HG03520 (cell line): Measurements from ENCODE around the gene TEX264.

Experiments
- ATAC-seq: cut with Tn5 transposase; IDR thresholded peaks from one replicate; pipeline ENCODE4 v1.9.1; 2021; ENCODE audit warnings: mild to moderate bottlenecking, moderate library complexity; ENCODE audit not compliant: unreplicated experiment

TEX264 gene

DNA sequence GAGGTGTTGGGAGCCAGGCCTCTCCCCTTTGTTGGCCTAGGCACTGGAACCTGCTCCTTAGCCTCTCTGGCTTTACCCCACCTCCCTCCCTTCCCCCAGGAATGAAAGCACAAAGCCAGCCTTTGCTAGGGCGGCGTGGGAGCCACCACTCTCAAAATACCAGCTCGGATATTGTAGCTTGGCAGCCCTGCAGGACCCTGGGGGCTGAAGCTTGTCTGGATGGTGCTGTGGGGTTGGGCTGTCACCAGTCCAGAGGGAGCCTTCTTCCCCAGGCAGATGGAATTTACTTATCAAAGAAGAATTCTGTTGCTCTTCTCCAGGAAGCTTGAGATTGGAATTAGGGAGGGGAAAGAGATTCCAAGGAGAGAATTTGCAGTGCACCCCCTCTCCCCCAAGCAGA, 20.9 kb downstream of the TEX264 start:
- no peak for ATAC-seq

DNA sequence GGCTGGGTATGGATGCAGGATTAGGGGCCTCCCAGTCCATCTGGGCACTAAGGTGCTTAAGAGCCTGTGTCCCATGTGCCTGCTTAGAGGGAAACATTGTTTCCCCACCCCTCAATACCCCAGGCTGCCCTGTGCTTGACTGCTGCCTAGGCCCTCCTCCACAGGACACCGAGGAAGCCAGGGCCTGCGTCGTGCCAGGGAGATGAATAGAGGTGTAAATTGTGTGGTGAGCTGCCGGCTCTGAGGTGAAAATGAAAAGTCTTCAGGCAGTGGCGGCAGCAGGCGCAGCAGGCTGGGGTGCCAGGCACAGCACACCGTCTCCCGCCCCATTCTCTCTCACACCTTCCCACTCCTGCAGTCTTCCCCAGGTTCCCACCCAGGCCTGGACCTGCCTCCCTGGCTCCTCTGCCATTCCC, 21.9 kb downstream of the TEX264 start:
- ATAC-seq: no peak

DNA sequence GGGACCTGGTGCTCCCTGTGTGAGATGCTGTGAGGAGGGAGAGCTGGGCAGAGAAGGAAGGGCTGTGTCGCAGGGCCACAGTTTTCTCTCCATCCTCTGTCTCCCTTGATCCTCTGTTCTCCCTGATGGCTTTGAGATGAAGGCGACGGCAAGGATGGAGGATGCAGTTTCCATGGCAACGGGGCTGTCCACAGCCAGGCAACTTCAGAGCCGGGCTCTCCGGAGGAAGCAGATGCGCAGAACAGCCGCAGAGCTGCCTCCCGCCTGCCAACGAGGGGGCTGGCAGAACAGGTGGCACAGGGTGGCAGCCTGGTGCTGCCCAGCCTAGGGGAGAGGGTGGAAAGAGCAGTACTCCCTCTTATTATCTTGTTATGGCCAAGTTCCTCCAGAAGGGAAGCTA, 25.9 kb downstream of the TEX264 start:
- ATAC-seq: no peak

DNA sequence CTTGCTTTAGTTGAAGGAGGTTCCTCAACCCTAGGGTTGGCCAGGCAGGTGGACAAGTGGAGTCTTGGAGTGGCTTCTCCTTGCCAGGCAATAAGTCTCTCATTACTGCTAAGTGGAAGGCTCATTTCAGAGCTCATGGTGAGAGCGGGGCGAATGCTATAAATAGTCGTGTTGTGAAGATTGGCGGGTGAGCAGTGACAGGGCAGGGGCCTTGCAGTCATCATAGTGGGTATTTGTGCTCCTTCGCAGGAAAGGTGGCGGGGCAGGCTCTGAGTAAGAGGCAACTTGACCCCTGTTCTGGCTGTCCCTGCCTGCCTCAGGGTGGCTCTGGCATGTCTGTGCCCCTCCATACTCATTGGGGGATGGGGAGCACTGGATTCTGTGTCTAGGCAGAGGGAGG, 27.2 kb downstream of the TEX264 start:
- ATAC-seq: no peak

DNA sequence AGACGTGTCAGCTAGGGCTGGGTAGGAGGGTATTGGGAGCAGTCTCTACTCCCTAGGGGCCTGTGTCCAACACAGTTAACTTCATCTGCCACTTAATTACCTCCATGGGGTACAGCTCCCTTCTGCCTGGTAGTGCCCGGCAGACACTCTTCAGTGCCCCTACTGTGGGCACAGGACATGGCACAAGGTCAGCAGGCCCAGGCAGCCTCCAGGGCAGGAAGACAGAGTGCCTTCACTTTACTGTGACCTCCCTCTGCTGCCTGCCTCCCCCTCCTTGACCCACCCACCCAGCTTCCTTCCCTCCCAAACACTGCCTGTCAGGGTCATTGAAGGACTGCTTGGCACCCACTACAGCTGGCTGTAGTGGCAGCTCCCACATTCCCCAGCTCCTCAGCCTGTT, 29.4 kb downstream of the TEX264 start:
- ATAC-seq: no peak

DNA sequence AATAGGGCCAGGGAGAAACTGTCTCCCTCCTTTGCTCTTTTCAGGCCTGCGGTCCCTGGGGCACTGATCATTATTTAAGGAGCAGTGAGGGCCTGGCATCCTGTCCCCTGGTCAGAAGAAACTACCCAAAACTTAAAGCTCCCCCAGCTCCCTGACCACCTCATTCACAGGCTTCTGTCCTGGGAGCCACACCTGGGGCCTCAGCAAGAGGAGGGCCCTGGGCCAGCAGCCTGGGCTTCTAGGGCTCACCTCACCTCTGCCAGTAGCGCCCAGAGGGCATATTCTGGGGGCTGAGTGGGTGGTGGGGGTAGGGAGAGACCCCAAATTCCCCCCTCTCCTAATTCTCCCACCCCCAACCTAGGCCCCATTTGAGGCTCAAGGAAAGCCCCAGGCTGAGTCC, 31.1 kb downstream of the TEX264 start:
- ATAC-seq: no peak

DNA sequence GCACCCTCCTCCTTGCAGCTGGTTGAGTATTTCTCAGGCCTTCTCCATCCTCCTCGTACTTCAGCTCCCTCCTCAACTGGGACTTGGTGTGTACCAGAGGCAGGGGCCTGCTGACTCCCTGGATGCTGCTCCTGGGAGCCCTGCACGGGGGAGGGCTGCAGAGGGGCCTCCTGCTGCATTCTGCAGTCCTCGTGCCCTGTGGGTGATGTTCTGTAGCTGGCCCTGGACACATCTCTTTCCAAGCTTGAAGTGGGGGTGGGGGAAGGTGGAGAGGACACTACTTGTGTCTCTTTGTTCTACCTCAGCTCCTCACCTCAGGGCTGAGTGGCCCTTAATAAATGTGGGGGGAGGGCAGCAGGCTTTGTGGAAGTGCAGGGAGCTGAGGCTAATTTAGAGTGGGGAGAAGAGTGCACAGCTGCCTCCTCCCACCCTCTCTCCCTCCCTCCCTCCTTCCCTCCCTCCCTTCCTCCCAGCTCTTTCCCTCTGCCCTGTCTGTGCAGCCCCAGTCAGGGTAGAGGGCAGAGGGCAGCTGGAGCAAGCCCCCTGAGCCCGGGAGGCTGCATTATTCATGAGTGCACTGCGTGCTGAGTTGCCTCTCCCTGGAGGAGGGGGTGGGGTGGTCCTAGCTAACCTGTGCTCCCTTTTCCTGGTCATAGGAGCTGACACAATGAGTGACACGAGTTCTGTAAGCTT, 32.2 kb downstream of the TEX264 start:
- ATAC-seq: no peak

DNA sequence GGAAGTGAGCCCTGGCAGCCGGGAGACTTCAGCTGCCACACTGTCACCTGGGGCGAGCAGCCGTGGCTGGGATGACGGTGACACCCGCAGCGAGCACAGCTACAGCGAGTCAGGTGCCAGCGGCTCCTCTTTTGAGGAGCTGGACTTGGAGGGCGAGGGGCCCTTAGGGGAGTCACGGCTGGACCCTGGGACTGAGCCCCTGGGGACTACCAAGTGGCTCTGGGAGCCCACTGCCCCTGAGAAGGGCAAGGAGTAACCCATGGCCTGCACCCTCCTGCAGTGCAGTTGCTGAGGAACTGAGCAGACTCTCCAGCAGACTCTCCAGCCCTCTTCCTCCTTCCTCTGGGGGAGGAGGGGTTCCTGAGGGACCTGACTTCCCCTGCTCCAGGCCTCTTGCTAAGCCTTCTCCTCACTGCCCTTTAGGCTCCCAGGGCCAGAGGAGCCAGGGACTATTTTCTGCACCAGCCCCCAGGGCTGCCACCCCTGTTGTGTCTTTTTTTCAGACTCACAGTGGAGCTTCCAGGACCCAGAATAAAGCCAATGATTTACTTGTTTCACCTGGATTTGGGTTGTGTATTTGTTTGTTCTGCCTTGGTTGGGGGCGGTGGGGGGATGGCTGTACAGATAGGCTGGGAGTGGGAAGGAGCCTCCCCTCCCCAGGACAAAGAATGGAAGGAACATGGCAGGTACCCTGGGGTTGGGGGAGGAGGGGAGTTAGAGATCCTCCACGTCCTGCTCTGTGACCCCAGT, 32.9 kb downstream of the TEX264 start:
- ATAC-seq: no peak

DNA sequence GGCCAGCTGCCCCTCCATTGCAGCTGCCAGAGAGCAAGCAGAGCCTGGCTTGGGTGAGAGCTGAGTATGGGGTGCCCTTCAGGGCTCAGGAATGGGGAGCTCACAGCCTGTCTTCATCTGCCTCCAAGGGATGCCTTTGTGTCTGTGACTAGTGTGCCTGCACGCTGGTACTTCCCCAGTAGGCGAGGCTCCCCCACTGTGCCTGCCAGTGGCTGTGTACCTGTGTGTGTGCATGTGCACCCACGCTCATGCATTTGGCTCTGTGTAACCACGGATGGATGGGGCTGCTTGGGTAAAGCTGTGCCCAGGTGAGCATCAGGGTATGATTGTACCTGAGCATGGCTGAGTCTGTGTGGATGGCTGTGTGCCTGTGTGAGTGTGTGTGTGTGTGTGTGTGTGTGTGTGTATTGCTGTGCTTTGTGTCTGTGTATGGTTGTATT, 33.5 kb downstream of the TEX264 start:
- no peak for ATAC-seq

DNA sequence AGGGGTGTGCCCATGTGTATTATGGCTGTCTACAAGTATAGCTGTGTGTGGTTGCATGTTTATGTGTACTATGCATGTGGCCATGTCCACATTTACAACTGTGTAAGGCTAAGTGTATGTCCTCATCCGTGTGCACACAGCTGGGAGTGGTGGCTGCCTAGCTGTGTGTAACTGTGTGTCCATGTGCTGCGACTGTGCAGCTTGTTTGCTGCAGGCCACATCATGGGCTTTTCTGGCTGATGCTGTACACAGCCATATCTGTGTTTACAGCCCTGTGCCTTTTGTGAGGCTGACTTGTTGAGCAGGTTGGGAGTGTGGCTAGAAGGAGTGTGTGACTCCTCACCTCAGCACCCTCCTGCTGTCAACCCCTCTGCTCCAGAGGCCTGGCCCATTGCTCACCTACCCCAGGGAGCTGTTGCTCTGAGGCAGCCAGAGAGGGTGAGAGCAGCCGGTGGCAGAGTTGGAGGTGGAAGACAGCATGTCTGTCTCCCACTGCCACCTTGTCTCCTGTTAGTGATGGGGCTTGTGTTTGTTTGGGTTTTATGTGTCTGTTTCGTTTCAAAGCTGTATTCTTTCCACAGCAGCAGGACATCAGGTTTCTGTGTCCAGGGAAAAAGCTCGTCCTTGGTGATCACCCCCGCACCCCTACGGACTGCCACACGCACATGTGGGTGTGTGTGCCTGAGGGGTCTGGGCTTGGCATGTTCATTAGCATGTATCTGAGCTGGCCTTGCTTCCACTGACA, 34.4 kb downstream of the TEX264 start:
- ATAC-seq: no peak

DNA sequence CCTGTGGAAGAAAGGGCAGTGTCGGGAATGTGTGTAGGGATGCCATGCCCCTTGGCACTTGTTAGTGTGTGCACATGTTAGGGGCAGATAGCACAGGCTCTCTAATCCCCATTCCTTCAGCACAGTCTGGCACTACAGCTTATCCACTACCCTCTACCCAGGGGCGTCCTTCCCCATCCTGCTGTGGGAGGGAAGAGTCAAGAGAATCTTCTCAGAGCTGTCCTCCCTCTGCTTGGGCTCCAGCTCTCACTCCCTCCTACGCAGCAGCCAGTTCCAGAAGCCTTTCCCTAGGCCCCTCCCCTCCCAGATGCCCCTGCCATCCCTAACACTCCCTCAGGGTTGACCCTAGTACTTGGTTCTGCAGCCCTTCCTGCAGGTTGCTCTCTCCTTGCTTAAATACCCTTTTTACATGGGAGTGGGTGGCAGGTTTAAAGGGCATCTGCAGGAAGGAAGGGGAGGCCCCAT, 35.0 kb downstream of the TEX264 start:
- no peak for ATAC-seq

DNA sequence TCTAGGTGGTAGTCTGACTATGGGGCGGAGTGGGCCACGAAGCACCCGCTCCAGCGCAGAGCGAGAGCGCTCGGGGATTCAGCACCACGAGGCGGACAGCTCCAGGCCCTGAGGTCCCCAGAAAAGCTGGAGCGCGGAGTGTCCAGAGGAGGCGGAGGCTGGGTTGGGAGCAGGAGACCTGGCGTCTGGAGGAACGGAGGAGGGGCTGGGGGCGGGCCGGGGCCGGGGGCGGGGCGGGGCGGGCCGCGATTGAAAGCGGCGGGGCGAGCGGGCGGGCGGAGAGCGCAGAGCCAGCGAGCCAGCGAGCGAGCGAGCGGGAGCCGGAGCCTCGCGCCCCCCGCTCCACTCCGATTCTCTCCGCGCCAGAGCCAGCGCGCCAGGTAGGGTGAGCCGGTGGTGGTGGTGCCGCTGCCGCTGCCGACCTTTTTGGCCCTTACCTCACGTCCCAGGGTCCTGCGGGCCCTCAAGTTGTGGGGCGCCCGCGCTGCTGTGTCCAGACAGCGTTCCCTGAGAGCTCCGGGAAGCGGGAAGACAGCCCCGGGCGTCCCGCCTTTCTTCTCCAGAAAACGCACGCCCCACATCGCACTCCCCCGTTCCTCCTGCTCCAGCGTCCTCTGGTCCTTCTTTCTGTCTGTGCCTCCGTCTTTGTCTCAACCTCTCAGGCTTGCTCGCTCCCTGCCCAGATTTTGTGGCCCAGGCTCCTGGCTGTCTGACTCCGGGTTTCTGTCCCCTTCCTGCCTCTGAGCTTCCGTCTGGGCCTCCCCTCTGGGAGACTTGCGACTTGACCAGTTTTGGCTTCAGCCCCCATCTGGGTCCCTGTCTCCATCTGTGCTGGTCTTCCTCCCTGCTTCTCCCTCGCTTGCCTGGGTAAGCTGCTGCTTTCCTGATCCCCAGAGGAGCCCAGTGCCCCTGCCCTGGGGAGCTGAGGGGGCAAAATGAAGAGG, 36.0 kb downstream of the TEX264 start, which contains the start of gene GRM2:
Gene GRM2, plus strand, starts transcription at position 281 of the 944 bp plus-strand sequence. CDS start 1,916 bp downstream, outside the sequence.
- no peak for ATAC-seq

DNA sequence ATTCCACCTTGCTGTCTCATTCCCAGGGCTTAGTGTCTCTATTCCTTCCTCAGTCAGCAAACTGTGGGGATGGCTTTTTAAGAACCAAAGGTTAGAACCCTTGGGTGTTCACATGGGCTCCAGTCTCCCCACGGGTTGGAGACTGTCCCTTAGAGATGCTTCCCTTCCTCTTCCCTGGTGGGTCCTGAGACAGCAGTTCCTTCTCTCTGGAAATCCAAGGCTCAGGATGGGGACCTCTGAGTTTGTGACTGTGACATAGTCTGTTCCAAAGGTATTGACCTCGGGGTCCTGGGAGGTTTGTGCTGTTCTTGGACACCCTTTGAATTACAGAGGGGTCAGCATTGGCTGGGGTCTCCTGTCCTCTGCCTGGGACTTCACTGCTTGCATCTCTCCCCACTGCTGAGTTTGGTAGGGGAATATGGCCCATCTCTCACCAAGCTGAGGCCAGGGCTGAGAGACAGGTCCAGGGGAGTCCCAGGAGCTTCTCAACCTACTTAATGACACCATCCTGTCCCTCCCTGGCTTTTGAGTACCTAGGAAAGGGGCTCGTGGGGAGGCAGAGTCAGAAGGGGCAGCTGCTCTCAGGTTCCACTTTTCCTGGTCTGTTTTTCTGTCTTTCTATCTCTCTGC, 37.3 kb downstream of the TEX264 start:
- ATAC-seq: no peak

DNA sequence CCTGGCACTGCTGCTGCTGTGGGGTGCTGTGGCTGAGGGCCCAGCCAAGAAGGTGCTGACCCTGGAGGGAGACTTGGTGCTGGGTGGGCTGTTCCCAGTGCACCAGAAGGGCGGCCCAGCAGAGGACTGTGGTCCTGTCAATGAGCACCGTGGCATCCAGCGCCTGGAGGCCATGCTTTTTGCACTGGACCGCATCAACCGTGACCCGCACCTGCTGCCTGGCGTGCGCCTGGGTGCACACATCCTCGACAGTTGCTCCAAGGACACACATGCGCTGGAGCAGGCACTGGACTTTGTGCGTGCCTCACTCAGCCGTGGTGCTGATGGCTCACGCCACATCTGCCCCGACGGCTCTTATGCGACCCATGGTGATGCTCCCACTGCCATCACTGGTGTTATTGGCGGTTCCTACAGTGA, 38.0 kb downstream of the TEX264 start:
- ATAC-seq: no peak

DNA sequence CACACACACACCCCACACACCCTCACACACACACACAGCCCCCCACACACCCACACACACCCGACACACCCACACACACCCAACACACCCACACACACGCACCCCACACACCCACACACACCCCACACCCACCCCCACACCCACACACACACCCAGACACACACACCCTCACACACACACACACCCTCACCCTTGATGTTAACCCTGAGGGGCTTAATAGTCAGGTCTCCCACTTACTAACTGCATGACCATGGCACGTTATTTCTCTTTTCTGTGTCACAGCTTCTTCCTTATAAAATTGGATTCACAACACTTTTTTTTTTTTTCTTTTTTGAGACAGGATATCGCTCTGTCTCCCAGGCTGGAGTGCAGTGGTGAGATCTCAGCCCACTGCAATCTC, 38.6 kb downstream of the TEX264 start:
- no peak for ATAC-seq

DNA sequence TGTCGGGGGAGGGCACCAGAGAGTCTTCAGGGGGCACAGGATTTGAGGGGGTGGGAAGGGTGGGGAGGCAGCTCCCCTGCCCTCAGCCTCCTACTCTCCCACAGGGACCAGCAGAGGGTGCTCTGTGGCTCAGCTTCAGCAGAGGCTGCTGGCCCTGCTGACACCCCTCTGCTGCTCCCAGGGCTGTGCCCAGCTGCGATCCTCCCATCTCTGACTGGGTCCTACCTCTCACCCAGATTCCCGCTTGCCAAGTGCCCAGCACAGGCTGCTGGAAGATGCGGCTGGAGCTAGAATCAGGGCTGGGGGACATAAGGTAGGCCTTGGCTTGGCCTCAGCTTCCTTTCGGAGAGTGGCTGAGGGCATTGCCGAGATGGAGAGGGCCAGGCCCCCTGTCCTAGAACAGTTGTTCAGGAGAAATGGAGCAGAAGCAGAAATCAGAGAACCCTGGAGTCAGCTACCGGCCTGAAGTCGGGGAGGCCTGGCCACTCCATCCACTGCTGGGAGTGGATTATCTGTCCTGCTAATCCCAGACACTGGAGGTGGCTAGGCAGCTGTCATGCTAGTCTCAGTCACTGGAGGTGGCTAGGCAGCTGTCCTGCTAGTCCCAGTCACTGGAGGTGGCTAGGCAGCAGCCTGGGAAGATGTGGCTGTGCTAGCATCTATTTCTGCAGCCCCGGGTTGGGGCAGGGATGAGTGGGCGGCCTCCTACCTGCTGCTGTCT, 39.7 kb downstream of the TEX264 start:
- no peak for ATAC-seq

DNA sequence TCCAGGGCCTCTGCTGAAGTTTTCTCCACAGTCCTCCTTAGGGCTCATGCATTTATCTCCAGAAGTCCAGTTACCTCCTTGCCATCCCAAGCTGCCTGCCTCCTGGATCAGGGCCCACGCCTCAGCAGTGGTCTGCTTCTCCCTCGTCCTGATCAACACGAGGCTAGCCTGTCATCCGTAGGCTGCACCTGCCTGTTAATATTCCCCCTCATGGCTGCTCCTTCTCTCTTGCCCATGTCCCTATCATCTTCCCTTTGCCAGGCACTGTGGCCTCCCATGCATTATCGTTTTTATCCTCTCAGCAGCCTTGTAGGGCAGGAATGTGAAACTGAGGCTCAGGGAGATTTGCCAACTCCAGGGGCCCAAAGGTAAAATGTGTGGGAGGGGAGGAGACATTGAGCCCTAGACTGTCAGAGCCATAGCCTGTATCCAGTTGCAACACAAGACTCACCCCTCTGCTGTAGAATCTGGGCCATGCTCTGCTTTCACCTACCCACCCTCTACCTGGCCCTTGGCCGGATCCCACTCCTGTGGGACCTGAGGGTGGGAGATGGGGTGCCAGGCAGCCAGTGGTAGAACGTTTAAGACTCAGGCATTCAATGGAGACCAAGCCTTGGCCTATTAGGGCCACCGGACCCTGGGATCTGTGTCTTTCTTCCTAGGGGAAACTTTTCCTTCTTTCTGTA, 40.4 kb downstream of the TEX264 start:
- ATAC-seq: no peak

DNA sequence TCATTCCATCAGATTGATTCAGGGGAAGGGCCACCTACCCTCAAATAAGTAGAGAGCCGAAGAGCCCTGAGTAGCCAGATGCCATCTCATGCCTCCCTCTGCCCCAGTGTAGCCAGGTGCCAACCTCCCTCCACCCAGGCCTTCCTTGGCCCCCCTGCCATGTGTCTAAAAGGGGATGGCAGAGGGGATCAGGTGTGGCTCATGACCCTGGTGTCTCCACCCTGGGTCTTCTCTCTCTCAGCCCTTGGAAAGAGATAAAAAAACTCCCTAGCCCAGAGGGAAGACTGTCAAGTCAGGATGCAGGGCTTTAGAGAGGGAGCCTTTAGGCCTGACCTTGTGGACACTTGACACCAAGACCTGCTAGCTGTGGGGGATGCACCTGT, 41.0 kb downstream of the TEX264 start:
- no peak for ATAC-seq

DNA sequence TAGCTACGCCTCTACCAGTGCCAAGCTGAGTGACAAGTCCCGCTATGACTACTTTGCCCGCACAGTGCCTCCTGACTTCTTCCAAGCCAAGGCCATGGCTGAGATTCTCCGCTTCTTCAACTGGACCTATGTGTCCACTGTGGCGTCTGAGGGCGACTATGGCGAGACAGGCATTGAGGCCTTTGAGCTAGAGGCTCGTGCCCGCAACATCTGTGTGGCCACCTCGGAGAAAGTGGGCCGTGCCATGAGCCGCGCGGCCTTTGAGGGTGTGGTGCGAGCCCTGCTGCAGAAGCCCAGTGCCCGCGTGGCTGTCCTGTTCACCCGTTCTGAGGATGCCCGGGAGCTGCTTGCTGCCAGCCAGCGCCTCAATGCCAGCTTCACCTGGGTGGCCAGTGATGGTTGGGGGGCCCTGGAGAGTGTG, 41.5 kb downstream of the TEX264 start:
- no peak for ATAC-seq
